Stimulated activated CD4-positive, alpha-beta T cell treated with anti-CD3 and anti-CD28 coated beads, Interleukin-1b, Interleukin-23, amount 100 ng/mL, for 48 hours (primary cell): ENCODE measurements around the gene ARL15.
"Not testable (repeated sequence)": the region's sequence is repeated elsewhere in the genome, so short reads cannot be mapped to it uniquely, and the experiment has no call there.

Experiments
- DNase-seq: peaks from one replicate; pipeline ENCODE4 v3.0.0-alpha.2; 2020

ARL15 gene

GRCh38 chr5:54086191-54086590 lies 224.2 kb downstream of the ARL15 start:
- no peak for DNase-seq

- DNase-seq = no peak
These were observed 225.7 kb downstream of the ARL15 start for GRCh38 chr5:54084696-54085095.

- DNase-seq = no peak
These were observed 226.5 kb downstream of the ARL15 start for GRCh38 chr5:54083851-54084250.

GRCh38 chr5:54083245-54083644 lies 227.1 kb downstream of the ARL15 start:
- no peak for DNase-seq

- DNase-seq = no peak
These were observed 229.0 kb downstream of the ARL15 start for GRCh38 chr5:54081415-54081814.

- DNase-seq = no peak
These were observed 229.5 kb downstream of the ARL15 start for GRCh38 chr5:54080831-54081230.

GRCh38 chr5:54073735-54074134 lies 236.6 kb downstream of the ARL15 start:
- no peak for DNase-seq

GRCh38 chr5:54073131-54073530 lies 237.2 kb downstream of the ARL15 start:
- DNase-seq = no peak

- DNase-seq = no peak
These were observed 243.9 kb downstream of the ARL15 start for GRCh38 chr5:54066433-54066832.

GRCh38 chr5:54063817-54064216 lies 246.6 kb downstream of the ARL15 start:
- DNase-seq = no peak

- no peak for DNase-seq
These were observed 247.4 kb downstream of the ARL15 start for GRCh38 chr5:54062958-54063357.

- not testable (repeated sequence) for DNase-seq
These were observed 249.5 kb downstream of the ARL15 start for GRCh38 chr5:54060919-54061318.

- no peak for DNase-seq
These were observed 260.4 kb downstream of the ARL15 start for GRCh38 chr5:54049963-54050362.

- no peak for DNase-seq
These were observed 261.2 kb downstream of the ARL15 start for GRCh38 chr5:54049144-54049543.

GRCh38 chr5:54045077-54045792 lies 265.1 kb downstream of the ARL15 start:
- DNase-seq = no peak

GRCh38 chr5:54044276-54044675 lies 266.1 kb downstream of the ARL15 start:
- not testable (repeated sequence) for DNase-seq

- DNase-seq = no peak
These were observed 269.6 kb downstream of the ARL15 start for GRCh38 chr5:54040804-54041203.

- DNase-seq = no peak
These were observed 270.4 kb downstream of the ARL15 start for GRCh38 chr5:54040018-54040417.

- DNase-seq = no peak
These were observed 273.2 kb downstream of the ARL15 start for GRCh38 chr5:54037205-54037604.

GRCh38 chr5:54030981-54031380 lies 279.4 kb downstream of the ARL15 start:
- no peak for DNase-seq

- DNase-seq = no peak
These were observed 285.9 kb downstream of the ARL15 start for GRCh38 chr5:54024466-54024865.

GRCh38 chr5:54022223-54022622 lies 288.1 kb downstream of the ARL15 start:
- DNase-seq = no peak

GRCh38 chr5:54021431-54022164 lies 288.8 kb downstream of the ARL15 start:
- no peak for DNase-seq

GRCh38 chr5:54018438-54018837 lies 291.9 kb downstream of the ARL15 start:
- DNase-seq = no peak

- DNase-seq = no peak
These were observed 292.8 kb downstream of the ARL15 start for GRCh38 chr5:54017580-54017979.
